SK-N-SH (cell line): ENCODE data around the gene NALCN. TPM values are rescaled to one million over a fixed set of nuclear protein-coding genes. Genes with fewer than 3 reads are reported as not detected.

Experiments used
- CTCF ChIA-PET: fragments of 300-600, 350-600 bp; formaldehyde crosslinking; extraction: SDS; loops from one replicate; lab custom pipeline; 2021; lab: Yijun Ruan, JAX
- POLR2A ChIA-PET: fragments of 350-600 bp; sonication (Branson Sonifier 250); formaldehyde crosslinking; extraction: SDS; loops from one replicate; lab custom pipeline; 2020; ENCODE audit warnings: antibody characterized with exemption, inconsistent platforms; lab: Yijun Ruan, JAX
- DNase-seq: peaks from one replicate; pipeline ENCODE4 v3.0.0; 2012
- H2AFZ ChIP-seq: fragments of 200-600 bp; sonication (generic); 2 replicates; pipeline ENCODE4 v1.8.1; 2016; ENCODE audit warnings: antibody characterized with exemption, mild to moderate bottlenecking, low read depth
- H3F3A ChIP-seq: fragments of 200-600 bp; sonication (generic); replicated peaks from 2 replicates; pipeline ENCODE3; 2016; ENCODE audit warnings: antibody characterized with exemption, mild to moderate bottlenecking; ENCODE audit not compliant: insufficient read depth
- H3K27ac ChIP-seq, 2 experiments: fragments of 200-500 bp in 1 of 2; fragments of 200-600 bp in 1 of 2; sonication (Bioruptor generic) in 1 of 2; sonication (generic), shearing (Covaris generic) in 1 of 2; 2 replicates each; pipeline versions ENCODE4 v1.5.1 to v1.6.1; 2014 to 2016; ENCODE audit warnings: low read depth in 2 of 2, inconsistent platforms in 1 of 2, low read length in 1 of 2, mild to moderate bottlenecking in 1 of 2, mixed read lengths in 1 of 2
- H3K27me3 ChIP-seq: fragments of 200-600 bp; sonication (generic), shearing (Covaris generic); 2 replicates; pipeline ENCODE4 v1.6.1; 2016; ENCODE audit warnings: mixed run types; ENCODE audit not compliant: insufficient read depth
- H3K36me3 ChIP-seq, 2 experiments: fragments of 200-500 bp in 1 of 2; fragments of 200-600 bp in 1 of 2; sonication (Bioruptor generic) in 1 of 2; sonication (generic) in 1 of 2; replicated peaks in 1 of 2; 2 replicates each; pipeline versions ENCODE3 to v1.5.1; 2014 to 2016; ENCODE audit warnings: low read length in 1 of 2, mild to moderate bottlenecking in 1 of 2; ENCODE audit not compliant: insufficient read depth in 2 of 2, control insufficient read depth in 1 of 2
- H3K4me1 ChIP-seq, 2 experiments: fragments of 200-500 bp in 1 of 2; fragments of 200-600 bp in 1 of 2; sonication (Bioruptor generic) in 1 of 2; sonication (generic), shearing (Covaris generic) in 1 of 2; 2 replicates each; pipeline versions ENCODE4 v1.5.1 to v1.6.1; 2014 to 2016; ENCODE audit warnings: low read depth in 1 of 2, low read length in 1 of 2, mixed run types in 1 of 2; ENCODE audit not compliant: insufficient read depth in 2 of 2, control insufficient read depth in 1 of 2
- H3K4me2 ChIP-seq: fragments of 200-600 bp; sonication (generic), shearing (Covaris generic); 2 replicates; pipeline ENCODE4 v1.6.1; 2017; ENCODE audit warnings: mixed run types
- H3K4me3 ChIP-seq, 2 experiments: fragments of 200-500 bp in 1 of 2; fragments of 200-600 bp in 1 of 2; sonication (Bioruptor generic) in 1 of 2; sonication (generic), shearing (Covaris generic) in 1 of 2; 2 replicates each; pipeline versions ENCODE4 v1.5.1 to v1.8.1; 2014 to 2016; ENCODE audit warnings: low read depth in 2 of 2, inconsistent platforms in 1 of 2, low read length in 1 of 2, mild to moderate bottlenecking in 1 of 2, mixed read lengths in 1 of 2, moderate library complexity in 1 of 2
- H3K79me2 ChIP-seq: fragments of 200-600 bp; sonication (generic); 2 replicates; pipeline ENCODE4 v1.8.1; 2017; ENCODE audit warnings: mild to moderate bottlenecking; ENCODE audit not compliant: insufficient read depth
- H3K9ac ChIP-seq: fragments of 200-600 bp; sonication (generic); 2 replicates; pipeline ENCODE4 v1.6.1; 2017; ENCODE audit warnings: mixed run types
- H3K9me2 ChIP-seq: fragments of 200-600 bp; sonication (generic); 2 replicates; pipeline ENCODE4 v1.6.1; 2017; ENCODE audit warnings: mixed run types
- H3K9me3 ChIP-seq: fragments of 200-600 bp; sonication (generic); 2 replicates; pipeline ENCODE4 v1.6.1; 2017; ENCODE audit warnings: mixed run types, mild to moderate bottlenecking, moderate library complexity
- H4K20me1 ChIP-seq: fragments of 200-600 bp; sonication (generic); 2 replicates; pipeline ENCODE4 v1.6.1; 2017; ENCODE audit warnings: mild to moderate bottlenecking, mixed run types; ENCODE audit not compliant: insufficient read depth
- CTCF ChIP-seq: fragments of 200-600 bp; sonication (generic); IDR thresholded peaks from 2 replicates; pipeline ENCODE4 v1.6.1; 2017; ENCODE audit warnings: antibody characterized with exemption, mild to moderate bottlenecking, moderate library complexity
- ELF1 ChIP-seq: IDR thresholded peaks from 2 replicates; pipeline ENCODE4 v1.4.0; 2012
- EP300 ChIP-seq, 2 experiments: IDR thresholded peaks; 2 replicates each; pipeline versions ENCODE4 v1.4.0 to v1.6.1; 2012; ENCODE audit warnings: borderline replicate concordance in 1 of 2, low read depth in 1 of 2, low read length in 1 of 2
- EZH2phosphoT487 ChIP-seq: fragments of 200-600 bp; sonication (generic); IDR thresholded peaks from 2 replicates; pipeline ENCODE4 v1.6.1; 2017; ENCODE audit warnings: low read depth, mixed run types, mild to moderate bottlenecking, antibody characterized with exemption, moderate library complexity, borderline replicate concordance
- FOSL2 ChIP-seq: IDR thresholded peaks from 2 replicates; pipeline ENCODE4 v1.4.0; 2012; ENCODE audit warnings: low read depth, mild to moderate bottlenecking, moderate library complexity, borderline replicate concordance
- FOXJ3 ChIP-seq: sonication (generic); formaldehyde crosslinking; IDR thresholded peaks from 2 replicates; pipeline ENCODE4 v1.5.1; 2020; ENCODE audit warnings: mild to moderate bottlenecking, missing genetic modification reagents
- FOXM1 ChIP-seq: IDR thresholded peaks from 2 replicates; pipeline ENCODE4 v1.4.0; 2012; ENCODE audit warnings: low read depth, mild to moderate bottlenecking
- GABPA ChIP-seq: IDR thresholded peaks from 2 replicates; pipeline ENCODE4 v1.4.0; 2012; ENCODE audit warnings: low read depth, mild to moderate bottlenecking
- JUND ChIP-seq: IDR thresholded peaks from 2 replicates; pipeline ENCODE4 v1.4.0; 2012
- MEF2A ChIP-seq: IDR thresholded peaks from 2 replicates; pipeline ENCODE4 v1.4.0; 2012; ENCODE audit warnings: low read depth, borderline replicate concordance
- PBX3 ChIP-seq: IDR thresholded peaks from 2 replicates; pipeline ENCODE4; 2012
- RAD21 ChIP-seq: IDR thresholded peaks from 2 replicates; pipeline ENCODE4 v1.6.1; 2012; ENCODE audit warnings: mild to moderate bottlenecking, low read length
- RXRA ChIP-seq: IDR thresholded peaks from 2 replicates; pipeline ENCODE4 v1.4.0; 2012; ENCODE audit warnings: low read depth, mild to moderate bottlenecking, borderline replicate concordance
- SIN3A ChIP-seq: IDR thresholded peaks from 2 replicates; pipeline ENCODE4 v1.6.1; 2012; ENCODE audit warnings: low read depth, mild to moderate bottlenecking, low read length, moderate library complexity, borderline replicate concordance
- SMC3 ChIP-seq: IDR thresholded peaks from 2 replicates; pipeline ENCODE4 v1.6.1; 2012; ENCODE audit warnings: low read depth, low read length, improper control_type of control experiment
- TAF1 ChIP-seq: IDR thresholded peaks from 2 replicates; pipeline ENCODE4 v1.6.1; 2012; ENCODE audit warnings: low read depth, mild to moderate bottlenecking, low read length, moderate library complexity, borderline replicate concordance
- TCF12 ChIP-seq: IDR thresholded peaks from 2 replicates; pipeline ENCODE4 v1.4.0; 2012
- TEAD4 ChIP-seq: IDR thresholded peaks from 2 replicates; pipeline ENCODE4 v1.4.0; 2012; ENCODE audit warnings: mild to moderate bottlenecking, borderline replicate concordance; ENCODE audit not compliant: insufficient read depth
- USF2 ChIP-seq: fragments of 150-350 bp; IDR thresholded peaks from 2 replicates; pipeline ENCODE4 v1.6.1; 2017; ENCODE audit warnings: antibody characterized with exemption, low read length, low read depth, borderline replicate concordance
- YY1 ChIP-seq: IDR thresholded peaks from 2 replicates; pipeline ENCODE4 v1.4.0; 2012; ENCODE audit warnings: low read depth, mild to moderate bottlenecking
- ZBTB33 ChIP-seq: IDR thresholded peaks from 2 replicates; pipeline ENCODE4 v1.4.0; 2012; ENCODE audit warnings: low read depth, borderline replicate concordance
- polyA plus RNA-seq, 3 experiments: library from polyadenylated mRNA; depleted of rRNA; stranded (reverse); fragments of >200 nt; gene quantifications; 2 replicates each; pipeline ENCODE4 v1.2.3, GENCODE V29; 2012

Gene NALCN
- polyA plus RNA-seq, 1 of the 3 experiments (the other 2 are of a cell fraction) = 3.0 TPM

GRCh38 chr13:101217086-101217485 lies 199.2 kb downstream of the NALCN start:
- TF ChIP-seq JUND = no peak
- TF ChIP-seq PBX3 = no peak
- no peak for TF ChIP-seq SMC3
- no peak for TF ChIP-seq MEF2A
- no peak for TF ChIP-seq TCF12
- no peak for TF ChIP-seq TAF1
- TF ChIP-seq FOXJ3 (CRISPR knock-in tag) = no peak
- no peak for TF ChIP-seq RXRA
- TF ChIP-seq TEAD4 = no peak
- no peak for TF ChIP-seq CTCF
- no peak for TF ChIP-seq FOXM1
- no peak for TF ChIP-seq USF2
- no peak for TF ChIP-seq RAD21
- TF ChIP-seq SIN3A = no peak
- TF ChIP-seq FOSL2 = no peak
- no peak for TF ChIP-seq GABPA
- TF ChIP-seq, all 33 proteins: peak for 0
- H3K4me3 ChIP-seq = no peak overlapping the region
- no peak for DNase-seq
- no peaks in the 10 kb centered on the region for H3K79me2 ChIP-seq
- H3K9me3 ChIP-seq = no peaks in the 10 kb centered on the region
- no peaks in the 10 kb centered on the region for H3K27me3 ChIP-seq
- H3F3A ChIP-seq = no peaks in the 10 kb centered on the region
- ChIA-PET POLR2A (no interaction called here), CTCF (interaction anchor here (0.8 to 1.4 kb wide), 2 partner anchors 61 to 72 kb away, joined by 4 to 6 read pairs; no protein-coding TSS in a partner anchor)
- H2AFZ ChIP-seq = no peak overlapping the region; the same call in 1 of the 2 replicates
- H3K4me2 ChIP-seq = no peak overlapping the region
- H3K27ac ChIP-seq = no peak overlapping the region
- no peaks in the 10 kb centered on the region for H3K36me3 ChIP-seq
- peaks cover 0 to 4% of the 10 kb centered on the region in 2 experiments; a peak in 1 of 4 replicates for H3K4me1 ChIP-seq
- H3K9ac ChIP-seq = no peak overlapping the region
- H4K20me1 ChIP-seq = no peaks in the 10 kb centered on the region
- H3K9me2 ChIP-seq = no peaks in the 10 kb centered on the region

GRCh38 chr13:101211261-101211660 lies 205.0 kb downstream of the NALCN start:
- Histone ChIP-seq H4K20me1 (no peaks in the 10 kb centered on the region), H3K79me2 (no peaks in the 10 kb centered on the region), H3F3A (peaks cover 33% of the 10 kb centered on the region), H3K27me3 (no peaks in the 10 kb centered on the region), H3K4me3 (no peak overlapping the region), H3K9me2 (no peaks in the 10 kb centered on the region), H2AFZ (no peak overlapping the region), H3K27ac (peak overlapping the region; percentile 73 to 75; a peak in 3 of 4 replicates), H3K9ac (no peak overlapping the region), H3K9me3 (no peaks in the 10 kb centered on the region), H3K36me3 (no peaks in the 10 kb centered on the region), H3K4me1 (peaks cover 2 to 21% of the 10 kb centered on the region in 2 experiments), H3K4me2 (peak overlapping the region; percentile 23)
- POLR2A ChIA-PET = no interaction called here
- no peak for DNase-seq
- CTCF ChIA-PET = interaction anchor here (0.7 to 1.3 kb wide), 2 partner anchors 13 to 17 kb away, joined by 3 read pairs; no protein-coding TSS in a partner anchor
- peak; percentile 23; the same call in 1 of the 2 replicates for TF ChIP-seq ELF1
- TF ChIP-seq TEAD4 = peak; percentile 73; the same call in 1 of the 2 replicates
- peak; percentile 45; the same call in 1 of the 2 replicates for TF ChIP-seq YY1
- no peak for TF ChIP-seq EZH2phosphoT487
- peak in 1 of 2 experiments; percentile 86; a peak in 3 of 4 replicates for TF ChIP-seq EP300 (IDR thresholded peaks at IDR 0.05; ENCODE audit: borderline replicate concordance in 1 of 2, low read depth in 1 of 2, low read length in 1 of 2)
- no peak for TF ChIP-seq SMC3
- TF ChIP-seq GABPA = no peak
- peak; percentile 97 for TF ChIP-seq FOSL2
- TF ChIP-seq ZBTB33 = no peak
